SK-N-SH treated with all-trans-retinoic acid at 6 μM for 48 hours (cell line): ENCODE measurements around the gene LCLAT1.

ENCODE experiments used
- BACH2 ChIP-seq: fragments of 250-450 bp; sonication (Bioruptor Pico); IDR thresholded peaks from 2 replicates; pipeline ENCODE4 v1.9.0; 2021; ENCODE audit warnings: mild to moderate bottlenecking, borderline replicate concordance
- ZFP3 ChIP-seq: fragments of 250-450 bp; sonication (Bioruptor Pico); IDR thresholded peaks from 2 replicates; pipeline ENCODE4 v1.5.0; 2020; ENCODE audit warnings: mild to moderate bottlenecking, moderate library complexity
- TF ChIP-seq, protein P1 (sequence below): fragments of 250-450 bp; sonication (Bioruptor Pico); IDR thresholded peaks from 2 replicates; pipeline ENCODE4 v1.5.1; 2020; ENCODE audit warnings: low read depth, mild to moderate bottlenecking, moderate library complexity

DNA sequence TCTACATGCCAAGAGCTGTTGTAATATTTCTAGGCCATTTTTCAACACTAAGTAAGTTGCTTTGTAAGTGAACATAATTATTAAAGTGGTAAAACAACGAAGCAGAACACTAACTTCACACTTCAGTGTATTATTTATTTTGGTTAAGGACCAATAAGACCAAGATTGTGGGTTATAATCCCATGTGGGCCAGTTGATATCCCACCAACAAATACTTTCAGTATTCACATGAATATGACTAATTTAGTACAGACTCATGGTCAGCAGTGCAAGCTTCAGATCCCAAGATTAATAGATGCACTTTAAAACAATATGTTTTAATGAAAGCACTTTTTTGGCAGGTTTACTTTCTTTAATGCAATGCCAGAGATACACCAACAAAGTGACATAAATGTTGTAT lies 154.3 kb downstream of the LCLAT1 start:
- TF ChIP-seq BACH2 (CRISPR knock-in tag): no peak
- no peak for TF ChIP-seq ZFP3 (CRISPR knock-in tag)
- TF ChIP-seq, protein P1, sequence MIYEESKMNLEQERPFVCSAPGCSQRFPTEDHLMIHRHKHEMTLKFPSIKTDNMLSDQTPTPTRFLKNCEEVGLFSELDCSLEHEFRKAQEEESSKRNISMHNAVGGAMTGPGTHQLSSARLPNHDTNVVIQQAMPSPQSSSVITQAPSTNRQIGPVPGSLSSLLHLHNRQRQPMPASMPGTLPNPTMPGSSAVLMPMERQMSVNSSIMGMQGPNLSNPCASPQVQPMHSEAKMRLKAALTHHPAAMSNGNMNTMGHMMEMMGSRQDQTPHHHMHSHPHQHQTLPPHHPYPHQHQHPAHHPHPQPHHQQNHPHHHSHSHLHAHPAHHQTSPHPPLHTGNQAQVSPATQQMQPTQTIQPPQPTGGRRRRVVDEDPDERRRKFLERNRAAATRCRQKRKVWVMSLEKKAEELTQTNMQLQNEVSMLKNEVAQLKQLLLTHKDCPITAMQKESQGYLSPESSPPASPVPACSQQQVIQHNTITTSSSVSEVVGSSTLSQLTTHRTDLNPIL (CRISPR knock-in tag): no peak
